GM23338 (cell line): ENCODE results near the gene DOCK11. TPM values are rescaled to one million over a fixed set of nuclear protein-coding genes. Genes with fewer than 3 reads are reported as not detected.

ENCODE experiments used
- ATAC-seq: fragments of 200-7000 bp; cut with Tn5 transposase; 3 replicates; pipeline ENCODE4 v1.9.1; 2020
- DNase-seq: peaks from one replicate; pipeline ENCODE4 v3.0.0-alpha.2; 2015; ENCODE audit warnings: low spot score
- H2AFZ ChIP-seq: fragments of 200-600 bp; sonication (generic); 2 replicates; pipeline ENCODE4 v1.8.0; 2016; ENCODE audit warnings: antibody characterized with exemption, mild to moderate bottlenecking, moderate library complexity
- H3F3A ChIP-seq: fragments of 200-600 bp; sonication (generic); replicated peaks from 2 replicates; pipeline ENCODE4 v1.8.0; 2017; ENCODE audit warnings: antibody characterized with exemption, mixed run types, low read depth
- H3K27ac ChIP-seq: fragments of 200-600 bp; sonication (generic); 2 replicates; pipeline ENCODE4 v1.6.1; 2016; ENCODE audit warnings: low read depth
- H3K27me3 ChIP-seq: fragments of 200-600 bp; sonication (generic); 2 replicates; pipeline ENCODE4 v1.8.0; 2016; ENCODE audit warnings: mild to moderate bottlenecking, mixed run types, moderate library complexity; ENCODE audit not compliant: insufficient read depth
- H3K36me3 ChIP-seq: fragments of 200-600 bp; sonication (generic); 2 replicates; pipeline ENCODE4 v1.8.0; 2016; ENCODE audit warnings: mild to moderate bottlenecking; ENCODE audit not compliant: insufficient read depth
- H3K4me1 ChIP-seq: fragments of 200-600 bp; sonication (generic); 2 replicates; pipeline ENCODE4 v1.8.0; 2016; ENCODE audit warnings: mild to moderate bottlenecking, moderate library complexity; ENCODE audit not compliant: insufficient read depth
- H3K4me2 ChIP-seq: fragments of 200-600 bp; sonication (generic); 2 replicates; pipeline ENCODE4 v1.7.1; 2017; ENCODE audit warnings: mixed run types
- H3K4me3 ChIP-seq: fragments of 200-600 bp; sonication (generic); 2 replicates; pipeline ENCODE4 v1.6.1; 2016; ENCODE audit warnings: mixed run types
- H3K79me2 ChIP-seq: fragments of 200-600 bp; sonication (generic); replicated peaks from 2 replicates; pipeline ENCODE4 v1.8.0; 2017; ENCODE audit warnings: mild to moderate bottlenecking; ENCODE audit not compliant: insufficient read depth
- H3K9me2 ChIP-seq: fragments of 200-600 bp; sonication (generic); 2 replicates; pipeline ENCODE4 v1.8.0; 2017; ENCODE audit not compliant: insufficient read depth
- H4K20me1 ChIP-seq: fragments of 200-600 bp; sonication (generic); replicated peaks from 2 replicates; pipeline ENCODE4 v1.8.0; 2017; ENCODE audit warnings: mild to moderate bottlenecking; ENCODE audit not compliant: insufficient read depth
- H3K27ac Mint-ChIP-seq: 2 replicates; pipeline ENCODE4 v1.8.0; 2020; ENCODE audit warnings: inconsistent platforms, mild to moderate bottlenecking, moderate library complexity, mixed read lengths
- H3K27me3 Mint-ChIP-seq: 3 replicates; pipeline ENCODE4 v1.8.0; 2022; ENCODE audit warnings: low read depth, mild to moderate bottlenecking, moderate library complexity, mixed read lengths, inconsistent platforms; ENCODE audit not compliant: insufficient read depth, poor library complexity
- H3K36me3 Mint-ChIP-seq: 3 replicates; pipeline ENCODE4 v1.8.0; 2021; ENCODE audit warnings: low read depth, mild to moderate bottlenecking, inconsistent platforms, moderate library complexity, mixed read lengths
- H3K4me1 Mint-ChIP-seq: 3 replicates; pipeline ENCODE4 v1.8.0; 2020; ENCODE audit warnings: mild to moderate bottlenecking, inconsistent platforms, mixed read lengths
- H3K4me3 Mint-ChIP-seq: 3 replicates; pipeline ENCODE4 v1.8.0; 2021; ENCODE audit warnings: moderate library complexity, mild to moderate bottlenecking, inconsistent platforms, mixed read lengths
- H3K9me3 Mint-ChIP-seq: 3 replicates; pipeline ENCODE4 v1.8.0; 2020; ENCODE audit warnings: moderate library complexity, mild to moderate bottlenecking, inconsistent platforms, mixed read lengths
- ETS1 ChIP-seq: IDR thresholded peaks from 2 replicates; pipeline ENCODE4 v1.6.1; 2016; ENCODE audit warnings: antibody characterized with exemption
- EZH2 ChIP-seq: fragments of 200-600 bp; sonication (generic); IDR thresholded peaks from one replicate; pipeline ENCODE4 v1.8.0; 2017; ENCODE audit warnings: antibody characterized with exemption, mild to moderate bottlenecking, low read depth; ENCODE audit not compliant: unreplicated experiment
- NANOG ChIP-seq: IDR thresholded peaks from 2 replicates; pipeline ENCODE4 v1.6.1; 2016; ENCODE audit warnings: antibody characterized with exemption, borderline replicate concordance
- POLR2AphosphoS5 ChIP-seq: IDR thresholded peaks from 2 replicates; pipeline ENCODE4 v1.6.1; 2016; ENCODE audit warnings: antibody characterized with exemption, low read depth
- STAT1 ChIP-seq: IDR thresholded peaks from one replicate; pipeline ENCODE4 v1.6.1; 2016; ENCODE audit warnings: antibody characterized with exemption; ENCODE audit not compliant: unreplicated experiment
- ZNF114 ChIP-seq: fragments of 250-450 bp; sonication (Bioruptor Pico); IDR thresholded peaks from 2 replicates; pipeline ENCODE4 v1.5.0; 2020; ENCODE audit warnings: mild to moderate bottlenecking, moderate library complexity
- ZNF462 ChIP-seq: fragments of 250-450 bp; sonication (Bioruptor Pico); IDR thresholded peaks from 2 replicates; pipeline ENCODE4 v1.5.0; 2020; ENCODE audit warnings: mild to moderate bottlenecking, moderate library complexity
- polyA plus RNA-seq: library from polyadenylated mRNA; unstranded; fragments of >200 nt; fragmentation: Nextera tagmentation; extraction: Ambion mirVana; gene quantifications from 2 replicates; pipeline ENCODE4 v1.2.1, GENCODE V29; 2016
- total RNA-seq: library from RNA; depleted of rRNA; stranded (reverse); fragments of >200 nt; shearing (Covaris generic); gene quantifications from 2 replicates; pipeline ENCODE4 v1.2.3, GENCODE V29; 2014

The DOCK11 gene
- total and polyA plus RNA-seq, 2 experiments from 2014 or later = 6.0 to 12.3 TPM

GRCh38 chrX:118577041-118577440, 81.4 kb downstream of the DOCK11 start:
- Histone ChIP-seq H3K36me3 (no peaks in the 10 kb centered on the region), H3K27me3 (no peaks in the 10 kb centered on the region), H3K4me1 (no peaks in the 10 kb centered on the region), H3K27ac (no peak overlapping the region), H3K9me2 (no peaks in the 10 kb centered on the region), H4K20me1 (no peaks in the 10 kb centered on the region), H3K4me2 (no peak overlapping the region), H3K79me2 (no peaks in the 10 kb centered on the region), H3F3A (no peaks in the 10 kb centered on the region), H2AFZ (no peak overlapping the region), H3K4me3 (no peak overlapping the region)
- TF ChIP-seq STAT1 (no peak), ETS1 (no peak), POLR2AphosphoS5 (no peak), ZNF462 (no peak), ZNF114 (no peak), NANOG (no peak), EZH2 (no peak)
- Mint-ChIP-seq H3K4me1 (no peaks in the 10 kb centered on the region), H3K27me3 (no peaks in the 10 kb centered on the region), H3K27ac (no peak overlapping the region), H3K4me3 (no peak overlapping the region), H3K36me3 (no peaks in the 10 kb centered on the region; the same call in 2 of the 3 replicates), H3K9me3 (no peaks in the 10 kb centered on the region)
- DNase-seq (no peak), ATAC-seq (no peak)
